Measurements from ENCODE around the gene WFDC1.

GRCh38 chr16:84272740-84273320, 21.8 kb upstream of the WFDC1 start:
- no peak for TF ChIP-seq CTCF (IDR thresholded peaks at IDR 0.05; ENCODE audit: low read depth, low read length)
- no peak for TF ChIP-seq EZH2phosphoT487 (IDR thresholded peaks at IDR 0.05; ENCODE audit: low read depth)

All from OCI-LY3 (cell line).